NCI-H2196 treated with DMSO at 0.1 percent for 48 hours (cell line): ENCODE results near the gene MRPL30.
"Not testable (repeated sequence)": the region's sequence is repeated elsewhere in the genome, so short reads cannot be mapped to it uniquely, and the experiment has no call there.

Experiments used
- DNase-seq: peaks from one replicate; lab custom pipeline; 2025; ENCODE audit not compliant: unreplicated experiment; lab: John Stamatoyannopoulos, UW

Gene MRPL30

DNA sequence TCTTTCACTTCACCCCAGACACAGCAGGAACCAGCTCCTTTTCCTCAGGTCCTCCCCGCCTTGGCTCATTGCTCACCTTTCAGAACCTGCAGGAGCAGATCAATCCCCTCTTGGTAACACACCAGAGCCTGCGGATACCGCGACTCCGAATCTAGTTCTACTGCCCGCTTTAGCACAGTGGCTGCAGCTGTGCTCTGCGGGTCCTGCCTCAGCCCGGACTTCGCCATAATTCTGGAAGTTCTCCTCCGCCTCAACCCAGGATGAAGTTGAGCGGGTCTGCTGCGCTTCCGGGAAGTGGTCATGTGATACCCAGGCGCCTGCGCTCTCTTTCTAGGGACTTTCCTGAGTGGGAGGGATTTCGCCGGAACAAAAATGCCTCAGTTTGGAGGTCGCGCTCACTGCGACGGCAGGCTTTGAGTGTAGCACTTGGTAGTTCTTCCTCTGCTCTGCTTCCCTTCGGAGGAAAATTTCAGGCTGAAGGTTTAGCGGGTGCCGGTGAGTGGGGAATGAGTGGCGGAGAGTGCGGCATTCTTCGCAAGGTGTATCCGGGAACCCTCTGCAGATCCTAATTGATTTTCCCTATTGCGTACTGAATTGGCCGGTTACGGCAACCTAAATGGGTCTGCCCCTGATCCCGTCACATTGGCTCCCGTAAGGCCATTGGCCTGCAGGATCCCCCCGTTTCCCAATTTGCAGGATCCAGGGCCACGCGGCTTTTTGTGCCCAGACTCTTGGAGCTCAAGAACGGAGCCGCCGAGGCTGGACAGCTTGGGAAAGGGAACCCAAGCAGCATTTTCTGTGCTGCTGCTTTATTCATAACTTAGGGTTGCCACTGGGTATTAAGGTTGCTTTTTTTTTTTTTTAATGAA, at the start of gene MRPL30, which contains the start of gene MITD1:
TSS of gene MRPL30 (plus strand) at position 430 of the 869 bp plus-strand sequence. CDS start 5,020 bp downstream, outside the sequence.
TSS of gene MITD1 (minus strand) at position 304 of the 869 bp plus-strand sequence. CDS start at position 227, 77 bp downstream.
- peak; percentile 93 for DNase-seq

GRCh38 chr2:99135044-99135556, 45.9 kb upstream of the MRPL30 start:
- not testable (repeated sequence) for DNase-seq

DNA sequence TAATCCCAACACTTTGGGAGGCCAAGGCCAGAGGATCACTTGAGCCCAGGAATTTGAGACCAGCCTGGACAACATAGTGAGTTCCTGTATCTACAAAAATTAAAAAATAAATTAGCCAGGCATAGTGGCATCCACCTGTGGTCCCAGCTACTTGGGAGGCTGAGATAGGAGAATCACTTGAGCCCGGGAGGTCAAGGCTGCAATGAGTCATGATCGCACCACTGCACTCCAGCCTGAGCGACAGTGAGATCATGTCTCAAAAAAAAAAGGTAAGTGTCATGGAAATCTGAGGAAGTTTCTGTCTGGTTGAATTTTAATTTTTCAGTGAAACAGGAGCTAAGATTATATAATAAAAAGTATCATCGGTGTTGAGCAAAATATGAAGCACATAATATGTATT, 42.0 kb upstream of the MRPL30 start:
- no peak for DNase-seq

- no peak for DNase-seq
These were observed 40.7 kb upstream of the MRPL30 start for GRCh38 chr2:99140056-99140859.

DNA sequence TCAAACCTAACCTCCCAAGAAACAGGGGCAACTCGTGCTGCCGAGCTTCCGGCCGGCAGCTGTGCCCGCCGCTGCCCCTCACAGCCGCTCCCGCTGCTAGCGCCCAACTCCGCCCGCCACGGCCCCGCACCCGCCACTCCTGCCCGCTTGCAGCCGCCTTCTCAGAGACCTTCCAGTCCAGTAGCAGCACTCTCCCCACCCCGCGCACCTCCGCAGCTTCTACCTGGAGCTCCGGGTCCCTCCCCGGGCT, 40.2 kb upstream of the MRPL30 start:
- no peak for DNase-seq

DNA sequence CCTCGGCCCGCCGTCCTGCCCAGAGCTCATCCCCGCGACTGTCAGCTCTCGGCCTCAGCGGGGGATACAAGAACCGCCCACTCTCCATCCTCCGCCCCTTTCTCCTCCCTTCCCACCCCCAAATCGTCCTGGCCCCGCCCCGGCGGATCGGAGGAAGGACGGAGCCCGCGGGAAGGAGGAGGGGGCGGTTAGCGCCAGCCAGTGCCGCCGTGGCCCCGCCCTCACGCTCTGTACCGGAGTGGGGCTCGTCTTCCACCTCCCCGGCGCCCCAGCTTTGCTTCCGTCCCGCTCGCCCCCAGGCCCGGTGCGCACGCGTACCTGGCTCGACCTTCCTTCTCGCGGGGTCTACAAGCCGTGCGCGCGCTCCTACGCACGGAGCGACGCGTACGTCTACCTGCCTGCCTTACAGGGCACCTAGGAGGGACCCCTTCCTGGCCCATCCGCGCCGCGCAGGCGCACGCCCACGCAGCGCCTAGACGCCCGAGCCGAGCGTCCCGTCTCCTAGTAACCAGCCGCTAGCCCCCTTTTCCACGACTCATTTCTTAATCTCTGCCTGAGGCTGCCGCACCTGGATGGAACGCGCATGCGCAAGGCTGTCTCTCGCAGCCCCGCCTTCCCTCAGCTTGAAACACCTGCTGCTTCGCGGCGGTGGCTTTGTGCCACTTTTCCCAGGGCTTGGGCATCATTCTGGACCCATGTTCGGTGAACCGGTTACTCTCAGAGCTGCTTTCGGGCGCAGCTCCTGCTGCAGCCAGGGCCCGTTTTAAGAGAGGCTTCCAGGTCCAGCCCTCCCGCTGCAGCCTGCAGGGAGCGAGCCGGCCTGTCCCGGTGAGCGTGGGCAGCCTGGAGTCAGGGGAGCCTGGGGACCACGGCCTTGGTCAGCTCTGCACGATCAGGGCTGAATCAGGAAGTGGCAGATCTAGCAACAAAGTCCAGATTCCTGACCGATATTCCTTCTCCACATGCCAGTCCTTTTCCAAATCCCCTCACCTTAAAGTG, 39.6 kb upstream of the MRPL30 start, which contains the start of gene C2orf15:
TSS of gene C2orf15 (plus strand) at position 598 of the 999 bp plus-strand sequence. CDS start 8,852 bp downstream, outside the sequence.
- DNase-seq, result peak; percentile 98

DNA sequence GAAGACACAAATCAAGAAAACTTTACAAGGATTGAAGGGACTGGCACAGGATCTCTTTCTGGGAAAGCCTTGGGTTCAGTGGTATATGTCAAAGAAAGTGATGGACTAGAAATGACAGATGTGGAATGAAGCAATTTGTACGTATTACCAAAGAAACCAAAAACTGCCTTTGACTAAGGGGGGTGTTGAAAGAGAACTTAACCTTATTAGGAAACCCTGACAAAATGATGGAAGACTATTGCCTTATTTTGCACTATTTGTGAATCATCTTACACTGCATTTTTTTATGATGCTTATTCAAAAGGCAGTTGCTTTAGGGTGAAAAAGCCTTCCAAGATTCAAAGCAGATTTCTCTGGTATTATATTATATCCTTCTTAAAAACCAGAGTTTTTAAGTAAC, 30.3 kb upstream of the MRPL30 start:
- no peak for DNase-seq

DNA sequence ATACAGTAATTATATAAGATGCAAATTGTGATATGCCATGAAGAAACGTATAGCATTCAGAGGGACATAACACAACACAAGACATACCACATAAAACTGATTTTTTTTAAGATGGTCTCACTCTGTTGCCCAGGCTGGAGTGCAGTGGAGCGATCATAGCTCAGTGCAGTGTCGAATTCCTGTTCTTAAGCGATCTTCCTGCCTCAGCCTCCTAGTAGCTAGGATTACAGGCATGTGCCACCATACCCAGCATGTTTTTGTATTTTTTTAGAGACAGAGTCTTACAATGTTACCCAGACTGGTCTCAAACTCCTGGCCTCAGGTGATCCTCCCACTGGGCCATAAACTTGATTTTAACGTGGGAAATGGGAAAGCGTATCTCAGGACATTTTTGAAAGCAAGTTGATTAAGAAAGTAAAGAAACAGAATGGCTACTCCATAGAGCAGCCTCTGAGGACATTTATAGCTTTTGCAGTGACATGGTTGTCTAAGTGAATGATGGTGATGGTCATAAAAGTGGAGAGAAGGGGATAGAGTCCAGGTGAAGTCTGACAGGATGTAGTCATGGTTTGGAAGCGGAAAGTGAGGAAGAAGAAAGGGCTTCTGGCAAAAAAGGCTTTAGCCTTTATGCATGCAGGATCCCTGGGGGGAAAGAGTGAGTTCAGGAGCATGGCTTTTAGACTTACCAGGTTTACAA, 28.6 kb upstream of the MRPL30 start:
- no peak for DNase-seq

DNA sequence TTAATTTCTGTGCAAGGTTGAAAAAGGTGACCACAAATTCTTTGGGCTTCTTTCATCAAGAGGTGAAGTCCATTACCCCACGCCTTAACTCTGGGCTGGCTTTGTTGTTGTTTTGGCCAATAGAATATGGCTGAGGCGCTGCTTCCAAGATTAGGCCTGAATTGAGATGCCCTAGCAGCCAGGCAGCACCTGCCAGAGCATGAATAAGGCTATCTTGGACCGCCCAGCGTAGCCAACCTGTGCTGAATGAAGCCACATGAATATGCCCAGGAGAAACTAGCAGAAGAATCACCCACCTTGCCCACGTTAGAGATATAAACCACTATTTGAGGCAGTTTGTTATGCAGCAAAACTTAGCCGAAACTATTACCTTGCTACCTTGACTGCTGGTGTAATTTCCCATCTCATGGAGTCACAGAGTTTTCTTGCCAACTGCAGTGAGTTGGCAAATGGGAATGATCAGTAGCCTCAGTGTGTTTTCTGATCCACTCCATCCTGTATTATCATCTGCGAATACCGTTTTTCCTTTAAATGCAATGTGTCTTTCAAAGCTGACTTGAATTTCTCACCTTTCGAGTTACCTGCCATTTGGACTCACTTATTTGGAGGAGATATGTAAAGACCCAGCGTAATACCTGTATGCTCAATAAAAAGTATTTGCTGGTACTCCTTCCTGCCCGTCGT, 26.9 kb upstream of the MRPL30 start:
- DNase-seq, result no peak

DNA sequence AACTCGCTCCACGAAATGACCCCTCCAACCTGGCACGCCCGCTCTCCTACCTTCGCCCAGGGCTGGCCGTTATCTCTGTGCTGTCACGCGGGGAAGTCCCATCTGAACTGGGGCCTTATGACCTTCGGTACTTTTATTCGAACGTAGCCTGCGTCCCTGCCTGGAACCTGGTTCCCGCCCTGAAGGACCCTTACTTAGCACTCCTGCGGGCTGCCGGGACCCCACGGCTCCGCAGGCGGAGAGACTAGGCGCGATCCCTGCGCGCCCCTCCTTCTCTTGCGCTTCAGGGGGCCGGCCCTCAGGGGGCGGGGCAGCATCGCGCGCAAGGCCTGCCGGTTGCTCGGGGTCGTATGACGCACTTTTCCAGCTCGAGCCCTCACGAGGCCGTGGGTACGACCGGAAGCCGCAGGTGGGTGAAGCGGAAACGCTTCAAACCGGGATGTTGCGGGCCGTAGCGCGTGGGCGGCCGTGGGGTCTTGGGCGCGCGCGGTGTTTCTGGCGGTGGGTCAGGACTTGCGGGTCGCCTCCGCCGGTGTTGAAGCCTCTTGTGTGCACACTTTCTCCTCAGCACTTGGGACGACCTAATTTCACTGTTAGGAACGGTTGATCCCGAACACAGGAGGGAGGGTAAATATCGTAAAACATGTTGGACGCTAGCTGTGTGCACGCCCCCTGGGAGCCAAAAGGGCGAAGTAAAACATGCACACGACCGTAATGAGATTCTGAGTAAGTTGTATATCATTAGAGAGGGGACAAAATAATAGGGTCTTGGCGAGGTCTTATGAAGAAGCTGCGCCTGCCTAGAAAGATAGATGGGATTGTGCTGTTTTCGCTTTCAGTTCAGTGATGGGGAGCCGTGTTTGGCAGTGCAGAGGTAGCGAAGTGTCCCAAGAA, 26.1 kb upstream of the MRPL30 start, which contains the start of the genes LIPT1 and TSGA10:
TSS of gene LIPT1 (plus strand) at position 325 of the 894 bp plus-strand sequence. CDS start 6,991 bp downstream, outside the sequence.
TSS of gene TSGA10 (minus strand) at position 300 of the 894 bp plus-strand sequence. CDS start 45,503 bp downstream, outside the sequence.
- peak; percentile 77 for DNase-seq

GRCh38 chr2:99156891-99157290, 24.1 kb upstream of the MRPL30 start:
- no peak for DNase-seq

- no peak for DNase-seq
These were observed 22.4 kb upstream of the MRPL30 start for GRCh38 chr2:99158599-99158998.

DNA sequence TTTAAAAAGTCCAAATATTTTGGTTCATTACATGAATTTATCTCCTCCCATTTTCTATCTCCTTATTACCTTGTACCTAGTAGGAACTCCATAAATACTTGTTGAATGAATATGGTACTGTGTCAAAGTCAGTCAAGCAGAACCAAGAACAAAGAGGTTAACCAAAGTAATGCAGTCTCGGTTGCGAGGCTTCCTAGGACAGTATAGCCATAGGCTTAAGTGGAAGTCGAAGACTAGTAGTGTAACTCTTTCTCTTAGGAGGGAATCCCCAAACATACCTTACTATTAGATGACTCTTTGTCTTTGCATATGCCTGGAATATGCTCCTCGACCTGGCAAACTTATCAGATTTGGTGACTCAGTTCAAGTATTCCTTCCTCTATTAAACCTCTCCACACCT, 21.4 kb upstream of the MRPL30 start:
- DNase-seq, result no peak

DNA sequence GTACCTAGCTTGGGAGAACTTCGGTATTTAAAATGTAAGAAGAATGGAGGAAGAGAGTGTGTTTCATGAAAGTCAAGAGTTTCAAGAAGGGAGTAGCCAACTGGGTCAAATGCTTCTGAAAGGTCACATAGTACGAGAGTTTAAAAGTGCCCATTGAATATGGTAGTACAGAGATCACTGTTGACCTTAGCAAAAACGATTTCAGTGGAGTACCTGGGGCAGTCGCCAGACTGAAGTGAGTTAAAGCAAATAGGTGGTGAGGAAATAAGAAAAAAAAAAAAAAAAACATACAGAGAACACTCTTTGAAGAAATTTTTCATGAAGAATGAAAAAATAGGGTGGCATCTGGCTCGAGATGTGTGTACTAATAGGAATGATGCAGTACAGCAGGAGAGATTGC, 14.8 kb upstream of the MRPL30 start:
- DNase-seq, result no peak

DNA sequence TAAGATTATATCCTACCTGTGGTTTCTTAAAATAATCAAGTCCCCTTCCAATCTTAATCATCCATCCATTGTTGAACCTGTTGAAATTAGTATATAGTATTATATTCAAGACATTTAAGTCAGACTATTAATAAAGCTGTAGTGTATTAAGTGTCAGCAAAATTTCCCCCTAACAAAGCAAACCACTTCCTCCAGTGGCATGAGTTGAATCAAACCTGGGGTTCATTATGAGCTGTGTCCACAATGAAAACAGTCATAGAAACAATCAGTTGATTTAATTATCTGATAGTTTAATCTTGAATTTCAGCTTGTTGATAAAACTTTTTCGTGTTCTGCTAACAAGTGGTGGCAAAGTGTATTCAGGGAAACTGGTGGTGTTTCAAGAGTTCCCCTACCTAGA, 11.4 kb upstream of the MRPL30 start:
- no peak for DNase-seq

DNA sequence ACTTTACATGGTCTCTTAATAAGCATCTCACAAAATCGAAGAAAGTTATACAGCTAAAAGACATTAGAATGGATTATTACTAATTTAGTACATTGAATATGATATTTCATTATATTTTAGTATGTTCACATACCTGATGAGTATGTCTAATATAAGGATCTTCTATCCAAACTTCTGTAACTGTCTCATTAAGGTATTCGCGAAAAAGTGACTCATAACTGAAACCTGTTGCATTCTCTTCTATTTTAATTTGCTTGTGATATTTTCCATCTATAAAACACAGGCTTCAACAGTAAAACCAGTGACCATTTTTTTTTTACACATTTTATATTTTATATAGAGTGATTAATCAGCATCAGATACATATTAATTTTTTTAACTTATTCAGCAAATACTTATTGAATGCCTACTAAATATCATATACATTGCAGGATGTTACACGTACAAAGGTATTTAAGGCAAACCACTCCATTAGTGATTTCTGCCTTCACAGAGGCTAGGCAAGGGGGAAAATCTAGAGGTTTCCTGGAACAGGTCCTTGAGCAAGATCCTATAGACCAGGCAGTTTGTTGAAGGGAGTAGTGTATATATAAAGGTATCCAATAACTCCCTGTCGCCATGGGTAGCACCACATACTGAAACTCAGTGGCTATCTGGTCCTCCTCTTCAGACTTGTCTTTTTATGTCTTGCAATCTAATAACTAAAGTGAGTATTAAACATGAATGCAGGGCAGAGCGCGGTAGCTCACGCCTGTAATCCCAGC, 9.4 kb upstream of the MRPL30 start:
- no peak for DNase-seq

GRCh38 chr2:99181624-99182000, 628 bp downstream of the MRPL30 start:
- DNase-seq, result no peak
